Tibial nerve (tissue), 4 donors: ENCODE measurements around the gene PSMG4. TPM values are rescaled to one million over a fixed set of nuclear protein-coding genes. Genes with fewer than 3 reads are reported as not detected.

Experiments
- DNase-seq, 2 donors: peaks; one replicate each; pipeline ENCODE4 v3.0.0-alpha.2; 2019; ENCODE audit warnings: low spot score in 2 of 2
- H3K27ac ChIP-seq, 4 donors: fragments of 200-600 bp; sonication (generic) in 3 of 4; one replicate each; pipeline ENCODE4 v1.5.1; 2017 to 2019; ENCODE audit warnings: mild to moderate bottlenecking in 1 of 4
- H3K27me3 ChIP-seq, 2 donors: fragments of 200-600 bp; sonication (generic) in 1 of 2; one replicate each; pipeline versions ENCODE4 v1.5.1 to v1.6.0; 2017 to 2019
- H3K36me3 ChIP-seq, 3 donors: fragments of 200-600 bp; sonication (generic); one replicate each; pipeline ENCODE4 v1.5.1; 2018 to 2019
- H3K4me1 ChIP-seq, 4 donors: fragments of 200-600 bp; sonication (generic) in 3 of 4; one replicate each; pipeline ENCODE4 v1.5.1; 2017 to 2019
- H3K4me3 ChIP-seq, 4 donors: fragments of 200-600 bp; sonication (generic) in 3 of 4; one replicate each; pipeline ENCODE4 v1.5.1; 2017 to 2019; ENCODE audit warnings: mild to moderate bottlenecking in 1 of 4, moderate library complexity in 1 of 4
- H3K9me3 ChIP-seq, 4 donors: fragments of 200-600 bp; sonication (generic) in 3 of 4; one replicate each; pipeline ENCODE4 v1.5.1; 2017 to 2019
- CTCF ChIP-seq, 5 experiments: fragments of 200-600 bp in 3 of 5; fragments of 450-650 bp in 2 of 5; sonication (generic) in 3 of 5; IDR thresholded peaks; one replicate each; pipeline ENCODE4 v1.5.1; 2016 to 2019; ENCODE audit warnings: antibody characterized with exemption in 5 of 5, mild to moderate bottlenecking in 3 of 5, moderate library complexity in 2 of 5
- EP300 ChIP-seq, 2 donors: sonication (generic); formaldehyde crosslinking; IDR thresholded peaks; one replicate each; pipeline ENCODE4 v1.6.1; 2017; ENCODE audit warnings: antibody characterized with exemption in 2 of 2, mild to moderate bottlenecking in 1 of 2
- POLR2A ChIP-seq, 2 donors: fragments of 450-650 bp; IDR thresholded peaks; one replicate each; pipeline ENCODE4 v1.6.1; 2017; ENCODE audit warnings: antibody characterized with exemption in 2 of 2, mild to moderate bottlenecking in 2 of 2, moderate library complexity in 2 of 2
- WGBS, 2 donors: methylation state at CpG; one replicate each; pipeline ENCODE4 v1.1.5; 2018; 5-methylcytosine and 5-hydroxymethylcytosine counted together
- total RNA-seq, 4 donors: library from RNA; depleted of rRNA; stranded (reverse); fragments of >200 nt; gene quantifications; one replicate each; pipeline ENCODE4 v1.1.0, GENCODE V29; 2016

PSMG4 gene
- total RNA-seq = 10 to 100 TPM; 14.7 to 36.5 (median 31.8) TPM

GRCh38 chr6:3258720-3259490 is at the start of gene PSMG4:
Gene PSMG4, plus strand, starts transcription at chr6:3258947. Its CDS starts 76 bp downstream, at chr6:3259023.
- peak in 1 of 2 donors; percentile 55 for TF ChIP-seq POLR2A (IDR thresholded peaks at IDR 0.05)
- TF ChIP-seq EP300 (IDR thresholded peaks at IDR 0.05) = peak in 1 of 2 donors; percentile 86
- TF ChIP-seq CTCF (IDR thresholded peaks at IDR 0.05) = no peak
- peak within 1 kb of the TSS; percentile 72 to 92 (median 80) for H3K4me3 ChIP-seq
- no peaks in the 10 kb centered on the region for H3K9me3 ChIP-seq
- H3K27me3 ChIP-seq = no peaks in the 10 kb centered on the region
- DNase-seq = peak; percentile 89 to 92
- WGBS, 2 donors = 0 to 1% methylated on average over 18 to 24 of the region's 80 CpGs
- H3K4me1 ChIP-seq = peaks cover 0 to 46% (median 20%) of the 10 kb centered on the region in 4 donors
- peak within 1 kb of the TSS; percentile 49 to 85 (median 76) for H3K27ac ChIP-seq
- peaks cover 0 to 11% (median 0%) of the 10 kb centered on the region in 3 donors for H3K36me3 ChIP-seq

- WGBS, 2 donors = 51 to 52% methylated on average over 17 of the region's 17 CpGs
- no peaks in the 10 kb centered on the region for H3K27me3 ChIP-seq
- H3K36me3 ChIP-seq = no peaks in the 10 kb centered on the region
- TF ChIP-seq EP300 (IDR thresholded peaks at IDR 0.05) (peak in 1 of 2 donors; percentile 30), POLR2A (IDR thresholded peaks at IDR 0.05) (no peak)
- H3K4me3 ChIP-seq = no peak overlapping the region
- H3K27ac ChIP-seq = peak overlapping the region in 3 of 4 donors; percentile 4 to 83 (median 82)
- peak in 1 of 2 donors; percentile 42 for DNase-seq
- H3K9me3 ChIP-seq = peaks cover 0 to 5% (median 0%) of the 10 kb centered on the region in 4 donors
- peaks cover 0 to 38% (median 14%) of the 10 kb centered on the region in 4 donors for H3K4me1 ChIP-seq
Observed at GRCh38 chr6:3209114-3210023, 49.4 kb upstream of the PSMG4 start.

- H3K4me3 ChIP-seq = no peak overlapping the region
- H3K4me1 ChIP-seq = peaks cover 0 to 38% (median 14%) of the 10 kb centered on the region in 4 donors
- WGBS, 2 donors = 80 to 81% methylated on average over 9 of the region's 9 CpGs
- H3K9me3 ChIP-seq = no peaks in the 10 kb centered on the region
- TF ChIP-seq CTCF (IDR thresholded peaks at IDR 0.05) = no peak
- TF ChIP-seq EP300 (IDR thresholded peaks at IDR 0.05) = no peak
- no peaks in the 10 kb centered on the region for H3K27me3 ChIP-seq
- no peaks in the 10 kb centered on the region for H3K36me3 ChIP-seq
- no peak for DNase-seq
- peak overlapping the region in 3 of 4 donors; percentile 67 to 83 (median 82) for H3K27ac ChIP-seq
Observed at GRCh38 chr6:3210024-3210610, 48.6 kb upstream of the PSMG4 start.

GRCh38 chr6:3211681-3212080 is 47.1 kb upstream of the PSMG4 start:
- WGBS, 2 donors = 40 to 43% methylated on average over 5 of the region's 5 CpGs
- Histone ChIP-seq H3K36me3 (no peaks in the 10 kb centered on the region), H3K4me3 (no peak overlapping the region), H3K27me3 (no peaks in the 10 kb centered on the region), H3K4me1 (peaks cover 0 to 38% (median 14%) of the 10 kb centered on the region in 4 donors), H3K27ac (peak overlapping the region; percentile 4 to 83 (median 74)), H3K9me3 (no peaks in the 10 kb centered on the region)
- DNase-seq = no peak
- no peak for TF ChIP-seq CTCF (IDR thresholded peaks at IDR 0.05)
- peak in 1 of 2 donors; percentile 75 for TF ChIP-seq EP300 (IDR thresholded peaks at IDR 0.05)

- peaks cover 0 to 38% (median 14%) of the 10 kb centered on the region in 4 donors for H3K4me1 ChIP-seq
- TF ChIP-seq CTCF (IDR thresholded peaks at IDR 0.05) = no peak
- TF ChIP-seq EP300 (IDR thresholded peaks at IDR 0.05) = no peak
- no peak for TF ChIP-seq POLR2A (IDR thresholded peaks at IDR 0.05)
- H3K27me3 ChIP-seq = no peaks in the 10 kb centered on the region
- WGBS, 2 donors = 95 to 97% methylated on average over 6 of the region's 6 CpGs
- H3K4me3 ChIP-seq = no peak overlapping the region
- DNase-seq = no peak
- H3K9me3 ChIP-seq = no peaks in the 10 kb centered on the region
- H3K36me3 ChIP-seq = no peaks in the 10 kb centered on the region
- peak overlapping the region in 3 of 4 donors; percentile 4 to 83 (median 82) for H3K27ac ChIP-seq
Observed at GRCh38 chr6:3212261-3212660, 46.5 kb upstream of the PSMG4 start.
